Activated T-cell treated with anti-CD3 and anti-CD28 coated beads, Interleukin-2, amount 50 U/mL, for 72 hours (primary cell): Measurements from ENCODE around the gene MMP21. TPM values are rescaled to one million over a fixed set of nuclear protein-coding genes. Genes with fewer than 3 reads are reported as not detected.

Experiments used
- ATAC-seq, 2 donors: fragments of 150-1000 bp; cut with Tn5 transposase; replicated peaks in 1 of 2; 2 replicates each; pipeline ENCODE4 v1.10.0; 2021; ENCODE audit warnings: moderate library complexity in 2 of 2, mild to moderate bottlenecking in 1 of 2
- DNase-seq, 2 donors: peaks; one replicate each; pipeline ENCODE4 v3.0.0; 2021 to 2022; ENCODE audit warnings: mixed read lengths in 1 of 2
- H3K27ac Mint-ChIP-seq: one replicate; pipeline ENCODE4 v1.8.0; 2022; ENCODE audit warnings: mild to moderate bottlenecking, moderate library complexity, mixed read lengths
- H3K27me3 Mint-ChIP-seq: one replicate; pipeline ENCODE4 v1.8.0; 2022; ENCODE audit warnings: low read depth, mixed read lengths
- H3K36me3 Mint-ChIP-seq, 2 donors: one replicate each; pipeline ENCODE4 v1.8.0; 2022; ENCODE audit warnings: mixed read lengths in 2 of 2, mild to moderate bottlenecking in 1 of 2; ENCODE audit not compliant: insufficient read depth in 2 of 2
- H3K4me1 Mint-ChIP-seq: one replicate; pipeline ENCODE4 v1.8.0; 2022; ENCODE audit warnings: low read depth, mixed read lengths
- H3K4me3 Mint-ChIP-seq, 2 donors: one replicate each; pipeline ENCODE4 v1.8.0; 2022; ENCODE audit warnings: mild to moderate bottlenecking in 2 of 2, mixed read lengths in 2 of 2, moderate library complexity in 2 of 2
- H3K9me3 Mint-ChIP-seq, 2 donors: one replicate each; pipeline ENCODE4 v1.8.0; 2022; ENCODE audit warnings: mixed read lengths in 2 of 2
- total RNA-seq, 2 donors: library from RNA; stranded (reverse); gene quantifications; one replicate each; pipeline ENCODE4 v1.2.3, GENCODE V29; 2022

The MMP21 gene
- total RNA-seq, 2 donors from 2014 or later, result not detected

DNA sequence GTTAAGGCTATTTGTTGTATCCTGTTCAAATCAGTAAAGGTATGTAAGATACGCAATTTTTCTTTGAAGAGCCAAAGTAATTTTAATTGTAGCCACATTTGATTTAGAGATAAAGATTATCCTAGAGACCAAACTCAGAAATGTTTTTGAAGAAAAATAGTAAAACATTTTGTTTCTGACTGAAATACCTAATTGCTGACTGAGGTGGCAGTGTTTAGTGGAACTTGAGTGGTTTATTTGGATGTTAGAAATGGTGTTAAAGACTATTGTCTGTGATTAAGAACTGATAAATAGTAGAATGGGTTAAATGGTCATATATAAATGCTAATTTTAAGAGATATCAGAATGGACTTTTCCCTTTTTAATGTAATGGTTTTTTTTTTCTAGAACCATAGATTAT lies 40.8 kb downstream of the MMP21 start:
- H3K27ac Mint-ChIP-seq, result peak overlapping the region; percentile 44
- H3K4me1 Mint-ChIP-seq, result no peaks in the 10 kb centered on the region
- no peak overlapping the region for H3K4me3 Mint-ChIP-seq
- H3K36me3 Mint-ChIP-seq, result peaks cover 14 to 53% of the 10 kb centered on the region in 2 donors
- no peaks in the 10 kb centered on the region for H3K9me3 Mint-ChIP-seq
- no peaks in the 10 kb centered on the region for H3K27me3 Mint-ChIP-seq
- DNase-seq, result no peak
- no peak for ATAC-seq

DNA sequence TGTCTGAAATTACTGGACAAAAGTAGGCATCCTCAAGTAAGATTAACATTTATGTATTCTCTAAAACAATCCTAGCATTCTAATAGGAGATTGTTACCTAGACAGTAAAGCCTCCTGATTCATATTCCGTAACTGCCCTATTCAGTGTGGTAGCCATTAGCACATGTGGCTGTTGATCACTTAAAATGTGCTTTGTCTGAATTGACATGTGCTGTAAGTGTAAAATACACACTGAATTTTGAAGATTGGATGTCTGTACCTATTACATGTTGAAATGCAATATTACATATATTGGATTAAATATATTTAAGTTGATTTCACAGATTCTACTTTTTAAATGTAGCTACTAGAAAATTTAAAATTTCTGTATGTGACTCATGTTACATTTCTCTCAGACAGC lies 41.5 kb downstream of the MMP21 start:
- DNase-seq (no peak), ATAC-seq (no peak)
- Mint-ChIP-seq H3K4me1 (peaks cover 2% of the 10 kb centered on the region), H3K36me3 (peaks cover 12 to 53% of the 10 kb centered on the region in 2 donors), H3K9me3 (no peaks in the 10 kb centered on the region), H3K27ac (no peak overlapping the region), H3K4me3 (no peak overlapping the region), H3K27me3 (no peaks in the 10 kb centered on the region)

DNA sequence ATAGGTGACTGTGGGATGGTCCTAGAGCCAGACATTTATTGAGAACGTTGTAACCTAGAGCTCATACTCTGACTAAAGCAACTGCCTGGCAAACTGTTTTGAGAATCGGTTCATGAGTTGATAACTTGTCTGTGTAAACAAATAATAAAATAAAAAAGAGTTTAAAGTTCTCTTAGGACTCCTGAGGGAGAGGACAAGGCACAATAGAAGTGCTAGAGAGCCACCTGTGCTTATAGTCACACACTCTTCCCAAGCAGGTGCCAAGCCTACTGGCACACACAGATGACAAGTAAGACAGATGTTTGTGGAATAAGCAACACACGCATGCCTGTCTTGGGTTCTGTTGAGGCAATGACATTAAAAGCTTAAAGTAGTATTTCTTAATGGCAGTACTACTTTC lies 48.2 kb downstream of the MMP21 start:
- Mint-ChIP-seq H3K27me3 (no peaks in the 10 kb centered on the region), H3K4me3 (no peak overlapping the region), H3K36me3 (peaks cover 16 to 55% of the 10 kb centered on the region in 2 donors), H3K27ac (no peak overlapping the region), H3K4me1 (peaks cover 14% of the 10 kb centered on the region), H3K9me3 (no peaks in the 10 kb centered on the region)
- DNase-seq, result no peak
- no peak for ATAC-seq

DNA sequence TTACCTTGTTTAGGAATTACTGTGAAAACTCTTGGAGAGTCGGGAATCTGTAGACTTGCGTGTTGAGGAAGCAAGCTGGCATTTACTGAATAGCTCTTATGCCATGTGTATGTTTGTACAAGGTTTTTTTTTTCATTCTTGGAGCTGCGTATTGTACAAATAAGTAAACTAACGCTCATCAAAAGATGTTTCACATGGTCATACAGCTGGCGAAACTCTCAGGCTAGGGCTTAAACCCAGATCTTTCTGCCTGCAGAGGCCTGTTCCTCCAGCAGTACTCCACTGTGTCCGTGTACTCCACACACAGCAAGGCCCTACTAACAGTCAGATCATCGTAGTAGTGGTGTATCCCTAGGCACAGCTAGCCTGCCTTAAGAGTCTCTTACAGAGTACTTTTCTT lies 48.7 kb downstream of the MMP21 start:
- H3K4me3 Mint-ChIP-seq, result no peak overlapping the region
- peaks cover 18% of the 10 kb centered on the region for H3K4me1 Mint-ChIP-seq
- peaks cover 14 to 51% of the 10 kb centered on the region in 2 donors for H3K36me3 Mint-ChIP-seq
- H3K27ac Mint-ChIP-seq, result no peak overlapping the region
- ATAC-seq, result no peak
- no peaks in the 10 kb centered on the region for H3K9me3 Mint-ChIP-seq
- DNase-seq, result no peak
- H3K27me3 Mint-ChIP-seq, result no peaks in the 10 kb centered on the region

DNA sequence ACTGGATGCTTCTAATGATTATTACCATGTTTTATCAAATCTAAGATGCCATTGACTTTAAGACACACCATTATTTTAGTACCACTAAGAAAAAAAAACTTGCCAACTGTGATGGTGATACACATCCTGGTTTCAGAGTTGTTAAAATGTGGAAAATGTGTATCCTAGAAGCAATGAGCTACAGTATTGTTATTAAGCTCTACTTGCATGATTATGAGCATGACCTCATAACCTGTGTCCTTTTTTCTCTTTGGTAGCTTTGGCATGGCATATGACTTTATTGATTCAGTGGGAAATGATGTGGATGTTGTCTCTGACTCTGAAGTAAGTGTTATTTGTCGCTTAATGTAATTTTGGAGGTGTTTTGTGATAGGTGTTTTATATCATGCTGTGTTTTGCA lies 52.8 kb downstream of the MMP21 start:
- H3K4me1 Mint-ChIP-seq, result peaks cover 30% of the 10 kb centered on the region
- ATAC-seq, result no peak
- H3K27me3 Mint-ChIP-seq, result no peaks in the 10 kb centered on the region
- DNase-seq, result no peak
- H3K27ac Mint-ChIP-seq, result peak overlapping the region; percentile 47
- H3K9me3 Mint-ChIP-seq, result no peaks in the 10 kb centered on the region
- peak overlapping the region in 1 of 2 donors; percentile 2 for H3K4me3 Mint-ChIP-seq
- H3K36me3 Mint-ChIP-seq, result peaks cover 9 to 40% of the 10 kb centered on the region in 2 donors

DNA sequence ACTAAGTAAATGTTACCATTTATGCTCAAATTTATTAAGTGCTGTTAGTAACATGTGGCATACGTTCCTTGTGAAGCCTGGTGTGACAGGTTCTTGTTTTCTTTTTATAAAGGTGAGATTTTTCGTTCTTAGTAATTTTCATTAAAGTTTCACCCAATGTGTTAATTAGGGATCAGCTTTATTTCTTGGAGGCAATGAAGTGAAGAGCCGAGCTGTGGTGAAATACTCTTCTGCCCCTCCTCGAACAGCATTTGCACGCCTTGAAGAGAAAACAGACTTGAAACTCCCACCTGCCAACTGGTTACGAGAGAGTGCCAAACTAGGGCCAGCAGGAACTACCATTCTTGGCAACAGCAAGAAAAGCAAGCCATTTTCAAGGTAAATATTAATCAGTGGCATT lies 54.6 kb downstream of the MMP21 start:
- Mint-ChIP-seq H3K36me3 (peaks cover 6 to 40% of the 10 kb centered on the region in 2 donors), H3K27ac (peak overlapping the region; percentile 22), H3K4me1 (peaks cover 30% of the 10 kb centered on the region), H3K4me3 (peak overlapping the region; percentile 68 to 97), H3K9me3 (peaks cover 0 to 2% of the 10 kb centered on the region in 2 donors), H3K27me3 (no peaks in the 10 kb centered on the region)
- ATAC-seq (no peak), DNase-seq (no peak)

DNA sequence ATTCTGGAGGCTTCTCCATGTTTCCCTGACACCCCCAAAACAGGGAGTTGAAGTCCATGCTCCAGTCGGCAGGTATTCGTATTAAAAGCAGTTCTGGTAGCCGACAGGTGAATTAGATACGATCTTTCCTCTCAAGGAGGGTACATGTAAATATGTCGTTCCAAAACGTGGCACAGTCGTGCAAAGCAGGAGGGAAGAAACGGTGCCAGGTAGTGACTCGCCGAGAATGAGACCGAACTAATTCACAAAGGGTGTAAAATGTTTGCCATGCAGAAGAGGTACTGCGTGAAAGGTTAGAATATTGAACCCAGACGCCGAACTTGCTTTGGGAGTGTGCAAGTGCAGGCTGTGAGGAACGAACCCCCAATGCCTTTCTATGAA lies 55.6 kb downstream of the MMP21 start:
- H3K4me1 Mint-ChIP-seq, result peaks cover 30% of the 10 kb centered on the region
- H3K27me3 Mint-ChIP-seq, result no peaks in the 10 kb centered on the region
- H3K36me3 Mint-ChIP-seq, result peaks cover 6 to 33% of the 10 kb centered on the region in 2 donors
- H3K4me3 Mint-ChIP-seq, result peak overlapping the region; percentile 86 to 97
- DNase-seq, result no peak
- H3K9me3 Mint-ChIP-seq, result peaks cover 0 to 2% of the 10 kb centered on the region in 2 donors
- peak overlapping the region; percentile 83 for H3K27ac Mint-ChIP-seq
- ATAC-seq, result no peak

DNA sequence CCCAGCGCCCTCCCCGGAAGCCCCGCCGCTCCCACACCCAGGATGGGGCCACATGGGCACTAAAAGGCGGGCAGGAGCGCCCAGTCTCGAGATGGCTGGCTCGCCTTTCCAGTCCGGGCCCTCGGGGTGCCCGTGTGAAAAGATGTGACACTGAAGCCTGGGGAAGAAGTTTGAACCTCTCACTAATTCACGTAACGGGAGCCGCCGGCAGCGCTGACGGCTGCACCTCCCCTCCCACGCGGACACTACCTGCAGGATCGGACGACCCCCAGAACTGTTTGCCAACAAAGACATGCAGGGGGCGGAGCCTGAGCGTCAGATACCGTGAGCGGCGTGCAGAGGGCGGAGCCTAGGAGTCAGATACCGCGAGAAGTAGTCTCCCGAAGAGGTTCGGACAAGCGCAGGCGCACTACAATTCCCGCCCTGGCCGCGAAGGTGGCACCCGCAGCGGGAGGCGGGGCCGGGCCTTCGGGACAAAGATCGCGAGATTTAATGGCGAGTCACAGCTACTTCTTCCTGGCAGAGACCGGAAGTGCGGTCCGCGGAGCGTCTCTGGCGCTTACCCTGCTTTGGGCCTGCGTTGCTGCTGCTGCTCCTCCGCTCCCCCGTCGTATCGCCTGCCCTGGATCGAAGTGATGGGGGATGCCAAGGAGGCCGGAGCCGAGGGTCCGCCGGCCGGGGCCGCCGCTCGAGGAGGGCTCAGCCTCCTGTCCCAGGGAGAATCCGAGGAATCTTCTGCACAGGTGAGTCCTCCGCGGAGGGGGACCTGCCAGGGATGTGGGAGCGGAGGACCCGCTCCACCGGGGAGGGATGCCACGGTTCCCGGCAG lies 56.2 kb downstream of the MMP21 start, which contains the start of gene EDRF1:
Gene EDRF1, plus strand, starts transcription at position 537 of the 829 bp plus-strand sequence. Its CDS starts 99 bp downstream, at position 636.
- H3K9me3 Mint-ChIP-seq, result peaks cover 0 to 2% of the 10 kb centered on the region in 2 donors
- peak; percentile 96 to 97 for ATAC-seq
- H3K4me3 Mint-ChIP-seq, result peak within 1 kb of the TSS; percentile 86 to 97
- peaks cover 4 to 27% of the 10 kb centered on the region in 2 donors for H3K36me3 Mint-ChIP-seq
- H3K4me1 Mint-ChIP-seq, result peaks cover 30% of the 10 kb centered on the region
- no peaks in the 10 kb centered on the region for H3K27me3 Mint-ChIP-seq
- peak; percentile 99 for DNase-seq
- H3K27ac Mint-ChIP-seq, result peak within 1 kb of the TSS; percentile 83

Other genes starting within 250 kb of the MMP21 start
- gene TEX36, start 92.7 kb downstream of the MMP21 start, total RNA-seq, result not detected
- 10 to 100 TPM; 25.1 to 26.3 TPM for gene EDRF1, start 56.1 kb downstream of the MMP21 start, total RNA-seq
- gene UROS, start 47.4 kb upstream of the MMP21 start, total RNA-seq, result 10 to 100 TPM; 31.6 to 35.4 TPM
- 10 to 100 TPM; 56.8 to 72.6 TPM for gene BCCIP, start 47.7 kb upstream of the MMP21 start, total RNA-seq
- gene DHX32, start 105.5 kb upstream of the MMP21 start, total RNA-seq, result 10 to 100 TPM; 24.4 to 34.4 TPM
- 1 to 10 TPM in 1 of 2 donors, not detected in 1; 1.1 TPM for gene FANK1, start 120.7 kb upstream of the MMP21 start, total RNA-seq